Mononuclear cell (primary cell): ENCODE data around the gene ARHGAP23. TPM values are rescaled to one million over a fixed set of nuclear protein-coding genes. Genes with fewer than 3 reads are reported as not detected.
"Not testable (repeated sequence)": the region's sequence is repeated elsewhere in the genome, so short reads cannot be mapped to it uniquely, and the experiment has no call there.

Experiments used
- H3K27me3 ChIP-seq: 2 replicates; pipeline ENCODE4 v1.6.0; 2011; ENCODE audit warnings: low read length, control low read depth; ENCODE audit not compliant: insufficient read depth
- H3K4me1 ChIP-seq: 2 replicates; pipeline ENCODE4 v1.5.1; 2011; ENCODE audit warnings: mild to moderate bottlenecking, low read length, control low read depth; ENCODE audit not compliant: insufficient read depth
- H3K4me3 ChIP-seq: 2 replicates; pipeline ENCODE4 v1.5.1; 2011; ENCODE audit warnings: mild to moderate bottlenecking, low read length, moderate library complexity
- H3K9me3 ChIP-seq: 2 replicates; pipeline ENCODE4 v1.5.1; 2011; ENCODE audit warnings: low read depth, mild to moderate bottlenecking, control low read depth, low read length
- total RNA-seq: library from RNA; depleted of rRNA; stranded (reverse); fragments of >200 nt; gene quantifications from one replicate; pipeline ENCODE4 v1.2.3, GENCODE V29; 2012

Gene ARHGAP23
- total RNA-seq, 1 donor: 0.94 TPM

DNA sequence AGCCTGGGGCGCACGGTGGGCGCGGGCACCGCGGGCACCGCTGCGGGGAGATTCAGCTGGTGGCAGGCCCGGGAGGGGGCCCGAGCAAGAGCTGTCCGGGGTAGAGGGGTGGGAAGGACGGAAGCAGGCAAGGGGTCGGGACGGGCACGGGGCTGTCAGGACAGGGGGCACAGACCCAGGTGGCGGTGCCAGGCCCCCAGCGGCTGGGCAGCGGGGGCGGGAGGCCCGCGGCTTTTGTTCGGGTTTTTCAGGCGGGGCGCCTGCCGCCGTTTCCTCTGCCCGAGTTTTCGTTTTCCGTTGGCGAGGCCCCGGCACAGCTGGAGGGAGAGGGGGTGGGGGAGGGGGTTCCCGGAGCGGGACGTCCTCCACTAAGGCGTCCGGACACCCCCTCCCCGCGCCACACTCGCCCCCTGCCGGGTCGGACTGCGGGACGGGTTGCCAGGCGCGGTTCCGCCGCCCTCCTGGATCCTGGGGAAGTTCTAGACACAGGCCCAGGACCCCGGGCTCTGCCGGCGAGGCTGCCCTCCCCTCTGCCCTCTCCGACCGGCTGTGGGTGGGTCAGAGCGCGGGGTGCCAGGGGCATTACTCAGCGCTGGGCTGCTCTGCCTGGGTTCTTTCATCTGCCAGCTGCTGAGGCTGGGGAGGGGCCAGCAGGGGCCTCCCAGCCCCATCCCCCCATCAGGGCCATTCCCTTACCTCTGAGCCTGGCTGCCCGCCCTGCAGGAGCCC lies 543 bp downstream of the ARHGAP23 start:
- H3K4me3 ChIP-seq: peak overlapping the region; percentile 48
- peaks cover 16% of the 10 kb centered on the region for H3K4me1 ChIP-seq
- no peaks in the 10 kb centered on the region for H3K9me3 ChIP-seq
- H3K27me3 ChIP-seq: no peaks in the 10 kb centered on the region

GRCh38 chr17:38429476-38430100 lies 1.3 kb downstream of the ARHGAP23 start:
- Histone ChIP-seq H3K4me3 (no peak overlapping the region), H3K9me3 (no peaks in the 10 kb centered on the region), H3K27me3 (no peaks in the 10 kb centered on the region), H3K4me1 (peaks cover 16% of the 10 kb centered on the region)

- peaks cover 16% of the 10 kb centered on the region for H3K4me1 ChIP-seq
- no peaks in the 10 kb centered on the region for H3K9me3 ChIP-seq
- H3K27me3 ChIP-seq: no peaks in the 10 kb centered on the region
- H3K4me3 ChIP-seq: no peak overlapping the region
Observed at GRCh38 chr17:38430316-38430715, 2.1 kb downstream of the ARHGAP23 start.

DNA sequence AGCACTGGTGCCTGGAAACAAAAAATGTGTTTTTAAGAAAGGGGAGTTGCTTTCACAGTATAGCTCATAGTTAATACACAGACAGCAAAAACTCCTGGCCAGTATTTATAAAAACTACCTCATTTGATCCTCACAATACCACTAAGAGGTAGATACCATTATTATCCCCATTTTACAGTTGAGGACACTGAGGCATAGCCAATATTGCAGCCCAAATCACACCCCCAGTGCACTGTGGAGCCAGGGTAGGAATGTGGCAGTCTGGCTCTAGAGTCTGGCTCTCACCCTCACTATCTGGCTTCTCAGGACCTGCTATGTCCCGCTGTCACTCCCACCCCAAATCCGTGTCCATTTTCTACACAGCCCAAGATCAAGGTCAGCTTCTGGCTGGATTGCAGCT lies 2.6 kb downstream of the ARHGAP23 start:
- no peak overlapping the region for H3K4me3 ChIP-seq

DNA sequence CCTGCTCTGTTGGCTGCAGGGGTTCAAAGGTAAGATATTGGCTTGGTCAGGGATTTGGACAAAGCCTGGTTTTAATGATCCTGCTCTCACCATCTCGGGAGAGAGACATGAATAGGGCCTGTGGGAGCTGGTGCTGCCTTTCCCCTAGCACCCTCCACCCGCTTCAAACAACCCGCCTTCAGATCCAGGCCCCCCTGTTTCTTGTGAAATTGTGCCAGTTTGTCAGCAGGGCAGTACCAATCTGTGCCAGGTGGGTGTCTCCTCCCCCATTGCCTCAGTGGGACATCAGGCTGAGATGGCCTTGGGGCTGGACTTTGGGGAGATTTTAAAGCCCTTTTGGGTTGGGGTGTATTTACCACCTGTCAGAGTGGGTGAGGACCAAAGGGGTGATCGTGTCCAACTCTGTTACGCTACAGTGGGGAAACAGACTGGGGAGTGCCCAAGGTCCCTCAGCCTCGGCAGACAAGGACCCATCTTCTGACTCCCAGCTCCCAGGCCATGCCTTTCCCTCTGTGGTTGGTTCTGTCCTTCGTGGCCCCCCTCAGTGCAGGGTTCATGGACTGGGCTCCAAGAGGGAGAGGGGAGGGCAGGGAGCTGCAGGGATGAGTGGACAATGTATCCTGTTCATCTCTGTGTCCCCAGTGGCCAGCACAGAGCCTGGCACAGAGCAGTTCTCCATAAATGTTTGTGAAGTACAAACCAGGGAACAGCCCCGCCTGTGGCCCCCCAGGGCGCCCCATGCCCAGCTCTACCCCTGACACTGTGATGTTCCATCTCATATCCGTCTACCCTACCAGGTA lies 3.3 kb downstream of the ARHGAP23 start:
- Histone ChIP-seq H3K9me3 (no peaks in the 10 kb centered on the region), H3K4me1 (peaks cover 16% of the 10 kb centered on the region), H3K27me3 (no peaks in the 10 kb centered on the region), H3K4me3 (no peak overlapping the region)

More for the DNA sequence above, 2.6 kb downstream of the ARHGAP23 start:
- Histone ChIP-seq H3K9me3 (no peaks in the 10 kb centered on the region), H3K27me3 (no peaks in the 10 kb centered on the region), H3K4me1 (peaks cover 16% of the 10 kb centered on the region)

DNA sequence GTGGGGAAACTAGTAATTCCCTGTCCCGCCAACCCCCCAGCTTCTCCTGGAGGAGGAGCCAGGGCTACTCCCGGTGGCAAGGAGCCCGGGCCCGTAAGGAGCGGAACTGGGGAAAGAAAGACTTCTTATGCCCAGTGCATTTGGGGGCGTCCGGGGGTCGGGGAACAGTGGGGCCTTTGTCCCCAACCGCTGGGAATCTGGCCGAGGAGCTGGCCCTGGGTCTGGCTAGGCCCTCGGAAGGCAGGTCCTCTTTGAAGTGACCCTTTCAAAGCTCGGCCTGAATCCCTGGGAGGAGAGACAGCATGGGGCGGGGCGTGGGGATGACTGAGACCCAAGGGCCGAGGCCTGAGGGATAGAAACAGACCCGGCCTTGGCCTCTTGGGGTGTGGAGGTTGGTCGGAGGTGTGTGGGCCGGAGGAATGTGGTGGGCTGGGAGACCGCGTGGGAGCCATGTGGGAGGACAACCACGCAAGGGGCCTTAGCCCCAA lies 6.0 kb downstream of the ARHGAP23 start:
- no peaks in the 10 kb centered on the region for H3K27me3 ChIP-seq
- H3K4me1 ChIP-seq: peaks cover 2% of the 10 kb centered on the region
- no peaks in the 10 kb centered on the region for H3K9me3 ChIP-seq
- no peak overlapping the region for H3K4me3 ChIP-seq

GRCh38 chr17:38435795-38436194 lies 7.5 kb downstream of the ARHGAP23 start:
- no peak overlapping the region for H3K4me3 ChIP-seq
- H3K9me3 ChIP-seq: no peaks in the 10 kb centered on the region
- H3K27me3 ChIP-seq: no peaks in the 10 kb centered on the region

GRCh38 chr17:38436386-38436785 lies 8.1 kb downstream of the ARHGAP23 start:
- no peaks in the 10 kb centered on the region for H3K9me3 ChIP-seq
- H3K4me1 ChIP-seq: no peaks in the 10 kb centered on the region
- H3K27me3 ChIP-seq: no peaks in the 10 kb centered on the region
- H3K4me3 ChIP-seq: no peak overlapping the region

More at GRCh38 chr17:38435795-38436194, 7.5 kb downstream of the ARHGAP23 start:
- no peaks in the 10 kb centered on the region for H3K4me1 ChIP-seq

DNA sequence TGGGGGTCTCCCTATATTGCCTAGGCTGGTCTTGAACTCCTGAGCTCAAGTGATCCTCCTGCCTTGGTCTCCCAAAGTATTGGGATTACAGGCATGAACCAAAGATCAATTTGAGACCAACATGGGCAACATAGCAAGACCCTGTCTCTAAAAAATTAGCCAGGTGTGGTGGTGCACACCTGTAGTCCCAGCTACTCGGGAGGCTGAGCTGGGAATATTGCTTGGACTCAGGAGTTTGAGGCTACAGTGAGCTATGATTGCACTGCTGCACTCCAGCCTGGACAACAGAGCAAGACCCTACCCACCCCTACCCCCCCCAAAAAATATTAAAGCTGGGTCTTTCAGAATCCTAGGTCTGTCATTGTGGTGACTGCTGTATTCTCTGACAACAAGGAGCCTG lies 9.0 kb downstream of the ARHGAP23 start:
- not testable (repeated sequence) for H3K4me3 ChIP-seq, H3K9me3 ChIP-seq, H3K27me3 ChIP-seq, H3K4me1 ChIP-seq

DNA sequence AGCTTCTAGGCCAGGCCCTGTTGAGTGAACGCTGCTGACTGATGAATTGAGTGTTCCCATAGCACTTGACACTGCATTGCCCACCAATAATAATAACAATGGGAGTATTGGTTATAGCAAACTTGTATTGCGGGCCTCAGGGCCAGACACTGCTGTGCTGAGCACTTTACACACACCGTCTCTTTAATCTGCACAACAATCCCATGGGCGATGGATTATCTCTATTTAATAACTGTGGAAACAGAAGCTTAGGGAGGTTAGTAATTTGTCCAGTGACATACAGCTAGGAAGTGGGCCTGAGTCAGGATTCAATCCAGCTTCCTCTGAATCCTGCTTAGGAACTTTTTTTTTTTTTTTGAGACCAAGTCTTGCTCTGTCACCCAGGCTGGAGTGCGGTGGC lies 11.2 kb downstream of the ARHGAP23 start:
- Histone ChIP-seq H3K4me3 (no peak overlapping the region), H3K27me3 (no peaks in the 10 kb centered on the region), H3K4me1 (no peaks in the 10 kb centered on the region), H3K9me3 (no peaks in the 10 kb centered on the region)

GRCh38 chr17:38440614-38441397 lies 12.5 kb downstream of the ARHGAP23 start:
- Histone ChIP-seq H3K4me3 (no peak overlapping the region), H3K9me3 (no peaks in the 10 kb centered on the region)

DNA sequence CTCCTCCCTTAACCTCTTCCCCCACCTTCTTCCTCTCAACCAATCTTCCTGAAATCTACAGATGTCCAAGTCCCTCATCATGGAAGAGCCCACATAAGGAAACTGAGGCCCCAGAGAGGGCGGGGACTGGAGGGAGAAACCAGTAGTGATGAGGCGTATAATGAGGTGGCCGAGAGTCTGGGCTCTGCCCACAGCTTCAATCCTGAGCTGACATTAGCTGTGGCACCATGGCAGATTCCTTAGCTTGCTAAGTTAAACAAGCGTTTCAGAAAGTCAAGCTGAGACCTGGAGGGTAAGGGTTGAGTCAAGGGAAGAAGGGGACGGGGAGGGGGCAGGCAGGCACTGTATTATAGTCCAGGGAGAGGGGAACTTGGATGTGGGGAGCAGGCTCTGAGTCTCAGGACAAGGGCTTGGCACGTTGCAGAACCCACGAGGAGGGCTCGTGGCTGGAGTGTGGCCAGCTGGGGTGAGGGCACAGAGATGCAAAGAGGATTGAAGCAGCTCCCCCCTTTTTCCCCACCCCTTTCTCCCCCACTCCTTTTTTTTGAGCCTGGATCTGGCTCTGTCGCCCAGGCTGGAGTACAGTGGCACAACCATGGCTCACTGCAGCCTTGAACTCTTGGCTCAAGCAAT lies 13.3 kb downstream of the ARHGAP23 start:
- H3K4me1 ChIP-seq: no peaks in the 10 kb centered on the region
- no peak overlapping the region for H3K4me3 ChIP-seq
- no peaks in the 10 kb centered on the region for H3K27me3 ChIP-seq
- no peaks in the 10 kb centered on the region for H3K9me3 ChIP-seq

More at GRCh38 chr17:38440614-38441397, 12.5 kb downstream of the ARHGAP23 start:
- H3K27me3 ChIP-seq: no peaks in the 10 kb centered on the region
- no peaks in the 10 kb centered on the region for H3K4me1 ChIP-seq

- no peaks in the 10 kb centered on the region for H3K4me1 ChIP-seq
- H3K4me3 ChIP-seq: no peak overlapping the region
- no peaks in the 10 kb centered on the region for H3K9me3 ChIP-seq
- no peaks in the 10 kb centered on the region for H3K27me3 ChIP-seq
Observed at GRCh38 chr17:38442548-38442947, 14.3 kb downstream of the ARHGAP23 start.

DNA sequence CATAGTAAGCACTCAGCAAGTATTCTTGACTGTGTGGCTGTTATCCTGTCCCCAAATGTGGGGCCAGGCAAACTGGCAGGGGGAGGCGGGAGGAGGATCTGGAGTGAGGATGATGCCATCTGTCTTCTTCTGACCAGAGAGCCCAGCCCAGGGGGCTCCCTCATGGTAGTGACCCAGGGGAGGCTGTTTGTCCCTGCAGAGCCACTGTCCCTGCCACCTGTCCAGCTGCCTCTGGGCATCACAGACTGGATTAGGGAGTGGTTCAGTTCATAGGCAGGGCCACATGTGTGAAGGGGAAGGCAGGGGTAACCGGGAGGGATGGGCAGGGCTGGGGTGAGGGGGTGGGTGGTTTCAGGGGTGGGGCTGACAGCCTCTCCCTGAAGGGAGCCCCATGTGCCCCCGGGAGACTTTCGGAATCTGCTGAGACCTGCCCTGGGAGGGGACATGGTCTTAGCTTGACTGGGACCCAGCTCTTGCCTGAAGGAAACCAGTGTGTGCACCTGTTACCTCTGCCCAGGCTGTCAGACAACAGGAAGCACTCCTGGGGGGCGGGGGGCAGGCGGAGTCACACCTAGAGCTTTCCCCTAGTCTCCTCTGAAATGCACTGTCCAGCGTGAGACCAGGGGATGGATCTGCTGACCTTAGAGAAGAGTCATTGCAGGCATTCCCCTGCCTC lies 15.2 kb downstream of the ARHGAP23 start:
- Histone ChIP-seq H3K4me3 (no peak overlapping the region), H3K4me1 (no peaks in the 10 kb centered on the region), H3K27me3 (no peaks in the 10 kb centered on the region), H3K9me3 (no peaks in the 10 kb centered on the region)
